HCT116 (cell line): ENCODE data around the gene DDX52. TPM values are rescaled to one million over a fixed set of nuclear protein-coding genes. Genes with fewer than 3 reads are reported as not detected.
"Not testable (repeated sequence)": the region's sequence is repeated elsewhere in the genome, so short reads cannot be mapped to it uniquely, and the experiment has no call there.

Experiments used
- ATAC-seq: fragments of 200-7000 bp; cut with Tn5 transposase; 2 replicates; pipeline ENCODE4 v1.9.1; 2020; ENCODE audit warnings: mild to moderate bottlenecking, moderate library complexity
- BruUV-seq: library from RNA; stranded (reverse); fragments of 400-500 nt; replicated peaks from 2 replicates; lab custom pipeline; 2021; lab: Mats Ljungman, UMichigan
- CTCF ChIA-PET: fragments of 300-600 bp; sonication (Branson Sonifier 250); formaldehyde crosslinking; loops from one replicate; lab custom pipeline; 2021; ENCODE audit warnings: antibody characterized with exemption; lab: Charles Lee
- POLR2A ChIA-PET: fragments of 300-600, 350-600 bp; sonication (Branson Sonifier 250); formaldehyde crosslinking; loops from one replicate; lab custom pipeline; 2021; ENCODE audit warnings: antibody characterized with exemption; lab: Charles Lee
- RAD21 ChIA-PET, 2 experiments: fragments of 300-600 bp; sonication (Branson Sonifier 250); formaldehyde crosslinking; loops; one replicate each; lab custom pipeline; 2023; ENCODE audit warnings: low total read pairs in 2 of 2; ENCODE audit not compliant: uncharacterized antibody in 2 of 2, unreplicated experiment in 2 of 2, low non-redundant PET in 1 of 2; lab: Charles Lee
- DNase-seq: peaks from one replicate; pipeline ENCODE4 v3.0.0-alpha.2; 2010; ENCODE audit warnings: low read depth, low spot score
- H2AFZ ChIP-seq: fragments of 200-600 bp; shearing (Covaris generic), sonication (generic); 2 replicates; pipeline ENCODE4 v1.6.1; 2017; ENCODE audit warnings: low read depth, mixed run types, mixed read lengths, antibody characterized with exemption, low read length; ENCODE audit not compliant: poor library complexity, severe bottlenecking
- H3K27ac ChIP-seq: 2 replicates; pipeline ENCODE4 v1.5.1; 2012; ENCODE audit warnings: low read depth, low read length
- H3K27me3 ChIP-seq: fragments of 200-600 bp; sonication (generic); 2 replicates; pipeline ENCODE4 v1.6.1; 2016; ENCODE audit warnings: mixed run types, low read length, mixed read lengths; ENCODE audit not compliant: insufficient read depth
- H3K36me3 ChIP-seq, 2 experiments: fragments of 200-500 bp in 1 of 2; fragments of 200-600 bp in 1 of 2; sonication (Bioruptor generic) in 1 of 2; sonication (generic) in 1 of 2; 2 replicates each; pipeline versions ENCODE4 v1.5.1 to v1.6.1; 2014 to 2016; ENCODE audit warnings: low read length in 2 of 2, inconsistent platforms in 1 of 2, mixed read lengths in 1 of 2, mixed run types in 1 of 2; ENCODE audit not compliant: insufficient read depth in 2 of 2, control insufficient read depth in 1 of 2
- H3K4me1 ChIP-seq, 2 experiments: fragments of 200-600 bp in 1 of 2; sonication (generic) in 1 of 2; 2 replicates each; pipeline versions ENCODE4 v1.5.1 to v1.6.1; 2012 to 2017; ENCODE audit warnings: low read length in 2 of 2, inconsistent platforms in 1 of 2, mild to moderate bottlenecking in 1 of 2, mixed read lengths in 1 of 2, mixed run types in 1 of 2, moderate library complexity in 1 of 2; ENCODE audit not compliant: insufficient read depth in 2 of 2, control insufficient read depth in 1 of 2
- H3K4me2 ChIP-seq: fragments of 200-600 bp; sonication (generic); 2 replicates; pipeline ENCODE4 v1.6.1; 2017; ENCODE audit warnings: mixed run types, low read length, mixed read lengths
- H3K4me3 ChIP-seq, 2 experiments: fragments of 200-600 bp in 1 of 2; sonication (generic) in 1 of 2; replicated peaks in 1 of 2; 2 replicates each; pipeline ENCODE4 v1.5.1; 2011 to 2016; ENCODE audit warnings: low read length in 2 of 2, control low read depth in 1 of 2, low read depth in 1 of 2, mild to moderate bottlenecking in 1 of 2, mixed read lengths in 1 of 2, mixed run types in 1 of 2
- H3K79me2 ChIP-seq: fragments of 200-600 bp; sonication (generic); 2 replicates; pipeline ENCODE4 v1.6.1; 2017; ENCODE audit warnings: mild to moderate bottlenecking, mixed run types, low read length, moderate library complexity, mixed read lengths; ENCODE audit not compliant: insufficient read depth
- H3K9ac ChIP-seq: fragments of 200-600 bp; sonication (generic); 2 replicates; pipeline ENCODE4 v1.6.1; 2016; ENCODE audit warnings: low read length, mixed read lengths
- H3K9me2 ChIP-seq: fragments of 200-600 bp; sonication (generic), shearing (Covaris generic); 2 replicates; pipeline ENCODE4 v1.6.1; 2017; ENCODE audit warnings: mixed run types, mild to moderate bottlenecking, moderate library complexity; ENCODE audit not compliant: insufficient read depth
- H3K9me3 ChIP-seq, 2 experiments: fragments of 200-500 bp in 1 of 2; fragments of 200-600 bp in 1 of 2; sonication (Bioruptor generic) in 1 of 2; sonication (generic) in 1 of 2; 2 replicates each; pipeline ENCODE4 v1.6.1; 2014 to 2017; ENCODE audit warnings: low read length in 2 of 2, mixed read lengths in 2 of 2, inconsistent platforms in 1 of 2, low read depth in 1 of 2, mild to moderate bottlenecking in 1 of 2, mixed run types in 1 of 2, moderate library complexity in 1 of 2; ENCODE audit not compliant: control insufficient read depth in 1 of 2, insufficient read depth in 1 of 2
- H4K20me1 ChIP-seq: fragments of 200-600 bp; sonication (generic), shearing (Covaris generic); 2 replicates; pipeline ENCODE4 v1.6.1; 2017; ENCODE audit warnings: mixed run types, mild to moderate bottlenecking, moderate library complexity; ENCODE audit not compliant: insufficient read depth
- CBX3 ChIP-seq: IDR thresholded peaks from 2 replicates; pipeline ENCODE4 v1.6.1; 2012; ENCODE audit warnings: low read depth
- CEBPB ChIP-seq: IDR thresholded peaks from 2 replicates; pipeline ENCODE4 v1.6.1; 2012; ENCODE audit warnings: low read depth
- ELF1 ChIP-seq: IDR thresholded peaks from 2 replicates; pipeline ENCODE4 v1.6.1; 2012; ENCODE audit warnings: low read depth, borderline replicate concordance
- EZH2 ChIP-seq: fragments of 200-600 bp; sonication (generic); IDR thresholded peaks from 2 replicates; pipeline ENCODE4 v1.6.1; 2017; ENCODE audit warnings: antibody characterized with exemption, mixed run types
- FOSL1 ChIP-seq: IDR thresholded peaks from 2 replicates; pipeline ENCODE4 v1.6.1; 2012; ENCODE audit warnings: low read depth
- JUND ChIP-seq: IDR thresholded peaks from 2 replicates; pipeline ENCODE4 v1.6.1; 2012
- POLR2A ChIP-seq: IDR thresholded peaks from 2 replicates; pipeline ENCODE4 v1.7.0; 2011; ENCODE audit warnings: borderline replicate concordance; ENCODE audit not compliant: insufficient read depth, insufficient read length; ENCODE audit errors: extremely low read depth
- POLR2AphosphoS5 ChIP-seq: IDR thresholded peaks from 2 replicates; pipeline ENCODE4 v1.6.1; 2011; ENCODE audit warnings: mild to moderate bottlenecking, low read depth, low read length, moderate library complexity
- SIN3A ChIP-seq: IDR thresholded peaks from 2 replicates; pipeline ENCODE4 v1.6.1; 2012; ENCODE audit warnings: low read depth
- SP1 ChIP-seq: IDR thresholded peaks from 2 replicates; pipeline ENCODE4 v1.6.1; 2012; ENCODE audit warnings: low read depth
- SRF ChIP-seq: IDR thresholded peaks from 2 replicates; pipeline ENCODE4 v1.6.1; 2012; ENCODE audit warnings: low read depth
- TCF7L2 ChIP-seq: IDR thresholded peaks from 2 replicates; pipeline ENCODE4 v1.7.0; 2011; ENCODE audit warnings: borderline replicate concordance, inconsistent platforms; ENCODE audit not compliant: insufficient read depth, insufficient read length; ENCODE audit errors: extremely low read depth
- YY1 ChIP-seq: IDR thresholded peaks from 2 replicates; pipeline ENCODE4 v1.6.1; 2011; ENCODE audit warnings: low read length, low read depth, moderate library complexity, mild to moderate bottlenecking; ENCODE audit not compliant: insufficient replicate concordance; ENCODE audit errors: extremely low read depth
- ZNF274 ChIP-seq: fragments of 200-500 bp; sonication (Bioruptor generic); IDR thresholded peaks from 2 replicates; pipeline ENCODE4 v1.6.1; 2014; ENCODE audit warnings: mild to moderate bottlenecking, low read depth, low read length, inconsistent platforms
- intact Hi-C: fragments of 100-400 bp; cut with micrococcal nuclease; formaldehyde crosslinking; loops from 2 replicates; pipeline ENCODE4 v1.10.0; 2022
- total RNA-seq: library from RNA; stranded (reverse); gene quantifications from one replicate; pipeline ENCODE4 v1.2.1, GENCODE V29; 2021; ENCODE audit not compliant: unreplicated experiment
- TF ChIP-seq, protein P1 (sequence below): IDR thresholded peaks from 2 replicates; pipeline ENCODE4 v1.6.1; 2011; ENCODE audit warnings: mild to moderate bottlenecking, low read length, moderate library complexity; ENCODE audit not compliant: insufficient replicate concordance; ENCODE audit errors: extremely low read depth
- TF ChIP-seq, protein P2 (sequence below): IDR thresholded peaks from 2 replicates; pipeline ENCODE4 v1.6.1; 2012

The DDX52 gene
- total RNA-seq, 1 experiment from 2014 or later, result 45.4 TPM

- H3K27me3 ChIP-seq, H3K9me3 ChIP-seq, BruUV-seq, ATAC-seq, H4K20me1 ChIP-seq, H3K9me2 ChIP-seq, DNase-seq, H2AFZ ChIP-seq, intact Hi-C loops: not testable (repeated sequence)
- Histone ChIP-seq H3K9ac (peak overlapping the region; percentile 86), H3K4me3 (peak overlapping the region; percentile 39 to 91), H3K4me1 (peaks cover 15 to 26% of the 10 kb centered on the region in 2 experiments), H3K36me3 (peaks cover 4 to 14% of the 10 kb centered on the region in 2 experiments; a peak in 2 of 4 replicates), H3K27ac (peak overlapping the region; percentile 75), H3K4me2 (peak overlapping the region; percentile 81), H3K79me2 (peaks cover 29% of the 10 kb centered on the region)
- CTCF ChIA-PET, result interaction anchor here (1.4 to 3.4 kb wide), 2 partner anchors 206 to 237 kb away, joined by 8 to 10 read pairs; no protein-coding TSS in a partner anchor
- POLR2A ChIA-PET, result interaction anchor here (1.0 kb wide), 1 partner anchor 10 kb away, joined by 3 read pairs; no protein-coding TSS in a partner anchor
- RAD21 ChIA-PET, result interaction anchor here in 1 of 2 experiments (0.7 to 1.1 kb wide), 2 partner anchors 206 to 237 kb away, joined by 3 read pairs; no protein-coding TSS in a partner anchor
Measured at GRCh38 chr17:37610041-37610420, 33.2 kb downstream of the DDX52 start.

DNA sequence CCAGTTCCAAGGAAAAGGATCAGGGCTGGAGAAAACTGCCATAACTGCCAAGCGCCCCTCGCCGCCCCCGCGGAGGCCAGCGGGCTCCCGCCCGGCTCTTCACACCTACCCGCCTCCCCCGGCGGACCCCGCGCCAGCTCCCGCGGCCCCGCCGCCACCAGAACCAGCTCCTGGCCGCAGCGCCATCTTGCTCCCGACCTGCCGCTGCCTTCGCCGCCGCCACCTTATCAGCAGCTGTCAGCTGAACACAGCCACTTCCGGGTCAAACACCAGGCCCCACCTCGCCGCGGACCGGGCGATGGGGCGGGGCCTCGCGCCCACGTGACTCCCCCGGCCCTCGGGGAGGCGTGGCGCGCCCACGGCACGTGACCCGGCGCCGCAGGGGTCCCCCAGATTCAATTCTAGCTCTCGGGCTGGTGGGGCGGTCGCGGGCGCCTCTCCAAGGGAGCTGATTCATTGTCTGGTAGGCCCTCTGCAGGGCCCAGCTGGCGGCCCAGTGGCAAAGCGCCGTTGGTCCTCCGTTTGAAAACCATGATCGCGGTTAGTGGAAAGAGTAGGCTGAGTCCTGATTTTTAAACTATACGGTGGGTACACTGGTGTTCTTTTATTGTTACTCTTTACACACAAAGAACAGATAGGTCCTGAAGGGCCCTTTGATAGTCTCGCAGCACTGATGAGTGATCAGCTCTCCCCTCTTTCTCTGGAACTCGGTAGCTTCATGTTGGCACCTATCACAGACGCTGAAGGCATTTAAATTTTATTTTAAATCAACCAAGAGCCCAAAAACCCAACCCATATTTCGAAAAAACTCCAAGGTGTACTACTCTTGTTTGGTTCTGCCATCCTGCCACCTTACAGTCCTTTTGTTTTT lies 33.8 kb downstream of the DDX52 start, which contains the start of gene SYNRG:
Gene SYNRG (minus strand): TSS at position 249 of the 871 bp plus-strand sequence. CDS start 63 bp downstream, at position 186.
- Histone ChIP-seq H3K9me2 (no peaks in the 10 kb centered on the region), H3K4me1 (peaks cover 15 to 26% of the 10 kb centered on the region in 2 experiments), H3K36me3 (peaks cover 3 to 14% of the 10 kb centered on the region in 2 experiments; a peak in 2 of 4 replicates), H3K27ac (peak within 1 kb of the TSS; percentile 75), H3K4me2 (peak within 1 kb of the TSS; percentile 81), H3K79me2 (peaks cover 35% of the 10 kb centered on the region), H3K9ac (peak within 1 kb of the TSS; percentile 86), H3K4me3 (peak within 1 kb of the TSS; percentile 85 to 91), H3K27me3 (no peaks in the 10 kb centered on the region), H3K9me3 (no peaks in the 10 kb centered on the region), H4K20me1 (no peaks in the 10 kb centered on the region), H2AFZ (no peak within 1 kb of the TSS)
- ChIA-PET CTCF (interaction anchor here (0.8 to 3.4 kb wide), 5 partner anchors 18 to 250 kb away, joined by 3 to 10 read pairs (median 4); no protein-coding TSS in a partner anchor), POLR2A (interaction anchor here (0.9 to 1.9 kb wide), 3 partner anchors 8 to 34 kb away, joined by 3 to 6 read pairs (median 4); partner anchors contain the start of gene DDX52), RAD21 (interaction anchor here (0.6 to 1.1 kb wide), 2 partner anchors 69 to 236 kb away, joined by 3 to 4 read pairs; no protein-coding TSS in a partner anchor)
- DNase-seq (peak; percentile 86), ATAC-seq (peak; percentile 92)
- intact Hi-C loops, result loop anchor here (5.0 to 10.0 kb wide), 2 partner anchors 55 to 117 kb away; no protein-coding TSS in a partner anchor
- BruUV-seq, result TSS peak; percentile 87
- TF ChIP-seq POLR2AphosphoS5 (peak; percentile 94), JUND (peak; percentile 71), SP1 (peak; percentile 83), ZNF274 (no peak), CBX3 (no peak), CEBPB (no peak), FOSL1 (0 out of 2 replicates have a peak, but pooled peaks have one; percentile 42), SRF (no peak), ELF1 (peak; percentile 74), EZH2 (no peak), YY1 (peak; percentile 94), SIN3A (peak; percentile 82), POLR2A (peak; percentile 80), TCF7L2 (peak; percentile 55)
- TF ChIP-seq, protein P1, sequence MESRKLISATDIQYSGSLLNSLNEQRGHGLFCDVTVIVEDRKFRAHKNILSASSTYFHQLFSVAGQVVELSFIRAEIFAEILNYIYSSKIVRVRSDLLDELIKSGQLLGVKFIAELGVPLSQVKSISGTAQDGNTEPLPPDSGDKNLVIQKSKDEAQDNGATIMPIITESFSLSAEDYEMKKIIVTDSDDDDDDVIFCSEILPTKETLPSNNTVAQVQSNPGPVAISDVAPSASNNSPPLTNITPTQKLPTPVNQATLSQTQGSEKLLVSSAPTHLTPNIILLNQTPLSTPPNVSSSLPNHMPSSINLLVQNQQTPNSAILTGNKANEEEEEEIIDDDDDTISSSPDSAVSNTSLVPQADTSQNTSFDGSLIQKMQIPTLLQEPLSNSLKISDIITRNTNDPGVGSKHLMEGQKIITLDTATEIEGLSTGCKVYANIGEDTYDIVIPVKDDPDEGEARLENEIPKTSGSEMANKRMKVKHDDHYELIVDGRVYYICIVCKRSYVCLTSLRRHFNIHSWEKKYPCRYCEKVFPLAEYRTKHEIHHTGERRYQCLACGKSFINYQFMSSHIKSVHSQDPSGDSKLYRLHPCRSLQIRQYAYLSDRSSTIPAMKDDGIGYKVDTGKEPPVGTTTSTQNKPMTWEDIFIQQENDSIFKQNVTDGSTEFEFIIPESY, result no peak
- TF ChIP-seq, protein P2, sequence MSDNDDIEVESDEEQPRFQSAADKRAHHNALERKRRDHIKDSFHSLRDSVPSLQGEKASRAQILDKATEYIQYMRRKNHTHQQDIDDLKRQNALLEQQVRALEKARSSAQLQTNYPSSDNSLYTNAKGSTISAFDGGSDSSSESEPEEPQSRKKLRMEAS, result peak; percentile 91
